ENCODE data around the gene CEP120. TPM values are rescaled to one million over a fixed set of nuclear protein-coding genes. Genes with fewer than 3 reads are reported as not detected.

Gene CEP120
- total and polyA plus RNA-seq, 2 experiments from 2014 or later = 4.9 to 16.3 TPM

DNA sequence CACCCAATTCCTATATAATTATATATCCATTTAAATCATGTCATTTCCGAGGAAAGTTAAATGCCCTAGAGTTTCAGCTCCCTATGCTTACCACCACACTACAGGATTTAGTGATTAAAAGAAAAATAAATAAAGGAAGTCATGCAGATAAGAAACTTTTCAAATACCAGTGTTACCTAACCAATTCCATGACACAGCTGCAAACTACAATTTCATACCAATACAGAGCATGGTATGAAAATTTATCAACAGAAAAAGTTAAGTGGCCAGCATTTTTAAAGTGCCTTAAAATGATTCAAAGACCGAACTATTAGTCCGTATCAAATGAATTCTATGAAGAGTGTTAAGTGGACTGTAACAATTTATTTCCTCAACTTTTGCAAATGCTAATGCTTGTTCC is 35.9 kb downstream of the CEP120 start:
- Histone ChIP-seq H3K27me3 (ENCODE audit: insufficient read depth) (no peaks in the 10 kb centered on the region), H4K20me1 (replicated peaks; ENCODE audit: insufficient read depth) (no peaks in the 10 kb centered on the region), H3F3A (replicated peaks; ENCODE audit: low read depth) (no peaks in the 10 kb centered on the region), H3K4me2 (no peak overlapping the region), H2AFZ (no peak overlapping the region), H3K27ac (ENCODE audit: low read depth) (no peak overlapping the region), H3K79me2 (replicated peaks; ENCODE audit: insufficient read depth) (no peaks in the 10 kb centered on the region), H3K36me3 (ENCODE audit: insufficient read depth) (no peaks in the 10 kb centered on the region; the same call in 1 of the 2 replicates), H3K4me1 (ENCODE audit: insufficient read depth) (no peaks in the 10 kb centered on the region), H3K9me2 (ENCODE audit: insufficient read depth) (no peaks in the 10 kb centered on the region), H3K4me3 (no peak overlapping the region)
- H3K27ac Mint-ChIP-seq = no peak overlapping the region
- ATAC-seq (no peak), DNase-seq (ENCODE audit: low spot score) (no peak)
- TF ChIP-seq ZNF114 (CRISPR knock-in tag; IDR thresholded peaks at IDR 0.05) = no peak
- TF ChIP-seq, protein P1, sequence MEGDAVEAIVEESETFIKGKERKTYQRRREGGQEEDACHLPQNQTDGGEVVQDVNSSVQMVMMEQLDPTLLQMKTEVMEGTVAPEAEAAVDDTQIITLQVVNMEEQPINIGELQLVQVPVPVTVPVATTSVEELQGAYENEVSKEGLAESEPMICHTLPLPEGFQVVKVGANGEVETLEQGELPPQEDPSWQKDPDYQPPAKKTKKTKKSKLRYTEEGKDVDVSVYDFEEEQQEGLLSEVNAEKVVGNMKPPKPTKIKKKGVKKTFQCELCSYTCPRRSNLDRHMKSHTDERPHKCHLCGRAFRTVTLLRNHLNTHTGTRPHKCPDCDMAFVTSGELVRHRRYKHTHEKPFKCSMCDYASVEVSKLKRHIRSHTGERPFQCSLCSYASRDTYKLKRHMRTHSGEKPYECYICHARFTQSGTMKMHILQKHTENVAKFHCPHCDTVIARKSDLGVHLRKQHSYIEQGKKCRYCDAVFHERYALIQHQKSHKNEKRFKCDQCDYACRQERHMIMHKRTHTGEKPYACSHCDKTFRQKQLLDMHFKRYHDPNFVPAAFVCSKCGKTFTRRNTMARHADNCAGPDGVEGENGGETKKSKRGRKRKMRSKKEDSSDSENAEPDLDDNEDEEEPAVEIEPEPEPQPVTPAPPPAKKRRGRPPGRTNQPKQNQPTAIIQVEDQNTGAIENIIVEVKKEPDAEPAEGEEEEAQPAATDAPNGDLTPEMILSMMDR (conservative IDR thresholded peaks at IDR 0.05; ENCODE audit: low read depth in 2 of 2) = no peak
- no peak for TF ChIP-seq NANOG (IDR thresholded peaks at IDR 0.05; ENCODE audit: borderline replicate concordance)
- no peak for TF ChIP-seq ZNF331 (CRISPR knock-in tag; IDR thresholded peaks at IDR 0.05; ENCODE audit: low read depth)
- TF ChIP-seq POLR2AphosphoS5 (IDR thresholded peaks at IDR 0.05; ENCODE audit: low read depth) = no peak
- TF ChIP-seq, protein P2, sequence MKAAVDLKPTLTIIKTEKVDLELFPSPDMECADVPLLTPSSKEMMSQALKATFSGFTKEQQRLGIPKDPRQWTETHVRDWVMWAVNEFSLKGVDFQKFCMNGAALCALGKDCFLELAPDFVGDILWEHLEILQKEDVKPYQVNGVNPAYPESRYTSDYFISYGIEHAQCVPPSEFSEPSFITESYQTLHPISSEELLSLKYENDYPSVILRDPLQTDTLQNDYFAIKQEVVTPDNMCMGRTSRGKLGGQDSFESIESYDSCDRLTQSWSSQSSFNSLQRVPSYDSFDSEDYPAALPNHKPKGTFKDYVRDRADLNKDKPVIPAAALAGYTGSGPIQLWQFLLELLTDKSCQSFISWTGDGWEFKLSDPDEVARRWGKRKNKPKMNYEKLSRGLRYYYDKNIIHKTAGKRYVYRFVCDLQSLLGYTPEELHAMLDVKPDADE (IDR thresholded peaks at IDR 0.05) = no peak
- TF ChIP-seq JUNB (IDR thresholded peaks at IDR 0.05; ENCODE audit: unreplicated experiment) = no peak
- TF ChIP-seq, protein P3, sequence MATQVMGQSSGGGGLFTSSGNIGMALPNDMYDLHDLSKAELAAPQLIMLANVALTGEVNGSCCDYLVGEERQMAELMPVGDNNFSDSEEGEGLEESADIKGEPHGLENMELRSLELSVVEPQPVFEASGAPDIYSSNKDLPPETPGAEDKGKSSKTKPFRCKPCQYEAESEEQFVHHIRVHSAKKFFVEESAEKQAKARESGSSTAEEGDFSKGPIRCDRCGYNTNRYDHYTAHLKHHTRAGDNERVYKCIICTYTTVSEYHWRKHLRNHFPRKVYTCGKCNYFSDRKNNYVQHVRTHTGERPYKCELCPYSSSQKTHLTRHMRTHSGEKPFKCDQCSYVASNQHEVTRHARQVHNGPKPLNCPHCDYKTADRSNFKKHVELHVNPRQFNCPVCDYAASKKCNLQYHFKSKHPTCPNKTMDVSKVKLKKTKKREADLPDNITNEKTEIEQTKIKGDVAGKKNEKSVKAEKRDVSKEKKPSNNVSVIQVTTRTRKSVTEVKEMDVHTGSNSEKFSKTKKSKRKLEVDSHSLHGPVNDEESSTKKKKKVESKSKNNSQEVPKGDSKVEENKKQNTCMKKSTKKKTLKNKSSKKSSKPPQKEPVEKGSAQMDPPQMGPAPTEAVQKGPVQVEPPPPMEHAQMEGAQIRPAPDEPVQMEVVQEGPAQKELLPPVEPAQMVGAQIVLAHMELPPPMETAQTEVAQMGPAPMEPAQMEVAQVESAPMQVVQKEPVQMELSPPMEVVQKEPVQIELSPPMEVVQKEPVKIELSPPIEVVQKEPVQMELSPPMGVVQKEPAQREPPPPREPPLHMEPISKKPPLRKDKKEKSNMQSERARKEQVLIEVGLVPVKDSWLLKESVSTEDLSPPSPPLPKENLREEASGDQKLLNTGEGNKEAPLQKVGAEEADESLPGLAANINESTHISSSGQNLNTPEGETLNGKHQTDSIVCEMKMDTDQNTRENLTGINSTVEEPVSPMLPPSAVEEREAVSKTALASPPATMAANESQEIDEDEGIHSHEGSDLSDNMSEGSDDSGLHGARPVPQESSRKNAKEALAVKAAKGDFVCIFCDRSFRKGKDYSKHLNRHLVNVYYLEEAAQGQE (IDR thresholded peaks at IDR 0.05; ENCODE audit: unreplicated experiment) = no peak
- no peak for TF ChIP-seq EZH2phosphoT487 (IDR thresholded peaks at IDR 0.05; ENCODE audit: unreplicated experiment)
- no peak for TF ChIP-seq CREB1 (CRISPR knock-in tag; IDR thresholded peaks at IDR 0.05; ENCODE audit: low read depth)
- TF ChIP-seq EZH2 (IDR thresholded peaks at IDR 0.05; ENCODE audit: low read depth, unreplicated experiment) = no peak
- TF ChIP-seq, protein P4, sequence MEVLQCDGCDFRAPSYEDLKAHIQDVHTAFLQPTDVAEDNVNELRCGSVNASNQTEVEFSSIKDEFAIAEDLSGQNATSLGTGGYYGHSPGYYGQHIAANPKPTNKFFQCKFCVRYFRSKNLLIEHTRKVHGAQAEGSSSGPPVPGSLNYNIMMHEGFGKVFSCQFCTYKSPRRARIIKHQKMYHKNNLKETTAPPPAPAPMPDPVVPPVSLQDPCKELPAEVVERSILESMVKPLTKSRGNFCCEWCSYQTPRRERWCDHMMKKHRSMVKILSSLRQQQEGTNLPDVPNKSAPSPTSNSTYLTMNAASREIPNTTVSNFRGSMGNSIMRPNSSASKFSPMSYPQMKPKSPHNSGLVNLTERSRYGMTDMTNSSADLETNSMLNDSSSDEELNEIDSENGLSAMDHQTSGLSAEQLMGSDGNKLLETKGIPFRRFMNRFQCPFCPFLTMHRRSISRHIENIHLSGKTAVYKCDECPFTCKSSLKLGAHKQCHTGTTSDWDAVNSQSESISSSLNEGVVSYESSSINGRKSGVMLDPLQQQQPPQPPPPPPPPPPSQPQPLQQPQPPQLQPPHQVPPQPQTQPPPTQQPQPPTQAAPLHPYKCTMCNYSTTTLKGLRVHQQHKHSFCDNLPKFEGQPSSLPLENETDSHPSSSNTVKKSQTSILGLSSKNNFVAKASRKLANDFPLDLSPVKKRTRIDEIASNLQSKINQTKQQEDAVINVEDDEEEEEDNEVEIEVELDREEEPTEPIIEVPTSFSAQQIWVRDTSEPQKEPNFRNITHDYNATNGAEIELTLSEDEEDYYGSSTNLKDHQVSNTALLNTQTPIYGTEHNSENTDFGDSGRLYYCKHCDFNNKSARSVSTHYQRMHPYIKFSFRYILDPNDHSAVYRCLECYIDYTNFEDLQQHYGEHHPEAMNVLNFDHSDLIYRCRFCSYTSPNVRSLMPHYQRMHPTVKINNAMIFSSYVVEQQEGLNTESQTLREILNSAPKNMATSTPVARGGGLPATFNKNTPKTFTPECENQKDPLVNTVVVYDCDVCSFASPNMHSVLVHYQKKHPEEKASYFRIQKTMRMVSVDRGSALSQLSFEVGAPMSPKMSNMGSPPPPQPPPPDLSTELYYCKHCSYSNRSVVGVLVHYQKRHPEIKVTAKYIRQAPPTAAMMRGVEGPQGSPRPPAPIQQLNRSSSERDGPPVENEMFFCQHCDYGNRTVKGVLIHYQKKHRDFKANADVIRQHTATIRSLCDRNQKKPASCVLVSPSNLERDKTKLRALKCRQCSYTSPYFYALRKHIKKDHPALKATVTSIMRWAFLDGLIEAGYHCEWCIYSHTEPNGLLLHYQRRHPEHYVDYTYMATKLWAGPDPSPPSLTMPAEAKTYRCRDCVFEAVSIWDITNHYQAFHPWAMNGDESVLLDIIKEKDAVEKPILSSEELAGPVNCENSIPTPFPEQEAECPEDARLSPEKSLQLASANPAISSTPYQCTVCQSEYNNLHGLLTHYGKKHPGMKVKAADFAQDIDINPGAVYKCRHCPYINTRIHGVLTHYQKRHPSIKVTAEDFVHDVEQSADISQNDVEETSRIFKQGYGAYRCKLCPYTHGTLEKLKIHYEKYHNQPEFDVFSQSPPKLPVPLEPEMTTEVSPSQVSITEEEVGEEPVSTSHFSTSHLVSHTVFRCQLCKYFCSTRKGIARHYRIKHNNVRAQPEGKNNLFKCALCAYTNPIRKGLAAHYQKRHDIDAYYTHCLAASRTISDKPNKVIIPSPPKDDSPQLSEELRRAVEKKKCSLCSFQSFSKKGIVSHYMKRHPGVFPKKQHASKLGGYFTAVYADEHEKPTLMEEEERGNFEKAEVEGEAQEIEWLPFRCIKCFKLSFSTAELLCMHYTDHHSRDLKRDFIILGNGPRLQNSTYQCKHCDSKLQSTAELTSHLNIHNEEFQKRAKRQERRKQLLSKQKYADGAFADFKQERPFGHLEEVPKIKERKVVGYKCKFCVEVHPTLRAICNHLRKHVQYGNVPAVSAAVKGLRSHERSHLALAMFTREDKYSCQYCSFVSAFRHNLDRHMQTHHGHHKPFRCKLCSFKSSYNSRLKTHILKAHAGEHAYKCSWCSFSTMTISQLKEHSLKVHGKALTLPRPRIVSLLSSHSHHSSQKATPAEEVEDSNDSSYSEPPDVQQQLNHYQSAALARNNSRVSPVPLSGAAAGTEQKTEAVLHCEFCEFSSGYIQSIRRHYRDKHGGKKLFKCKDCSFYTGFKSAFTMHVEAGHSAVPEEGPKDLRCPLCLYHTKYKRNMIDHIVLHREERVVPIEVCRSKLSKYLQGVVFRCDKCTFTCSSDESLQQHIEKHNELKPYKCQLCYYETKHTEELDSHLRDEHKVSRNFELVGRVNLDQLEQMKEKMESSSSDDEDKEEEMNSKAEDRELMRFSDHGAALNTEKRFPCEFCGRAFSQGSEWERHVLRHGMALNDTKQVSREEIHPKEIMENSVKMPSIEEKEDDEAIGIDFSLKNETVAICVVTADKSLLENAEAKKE (CRISPR knock-in tag; IDR thresholded peaks at IDR 0.05) = no peak
- no peak for TF ChIP-seq STAT1 (IDR thresholded peaks at IDR 0.05; ENCODE audit: unreplicated experiment)
- H3K4me3 Mint-ChIP-seq = no peak overlapping the region
- H3K4me1 Mint-ChIP-seq = no peaks in the 10 kb centered on the region
- peaks cover 33% of the 10 kb centered on the region for H3K36me3 Mint-ChIP-seq (ENCODE audit: low read depth)
- no peaks in the 10 kb centered on the region for H3K9me3 Mint-ChIP-seq
- no peaks in the 10 kb centered on the region for H3K27me3 Mint-ChIP-seq (ENCODE audit: insufficient read depth, low read depth, poor library complexity)

All from GM23338 (cell line).